ENCODE results near the gene ZBED3.
"Not testable (repeated sequence)": the region's sequence is repeated elsewhere in the genome, so short reads cannot be mapped to it uniquely, and the experiment has no call there.

Gene ZBED3, protein sequence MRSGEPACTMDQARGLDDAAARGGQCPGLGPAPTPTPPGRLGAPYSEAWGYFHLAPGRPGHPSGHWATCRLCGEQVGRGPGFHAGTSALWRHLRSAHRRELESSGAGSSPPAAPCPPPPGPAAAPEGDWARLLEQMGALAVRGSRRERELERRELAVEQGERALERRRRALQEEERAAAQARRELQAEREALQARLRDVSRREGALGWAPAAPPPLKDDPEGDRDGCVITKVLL

DNA sequence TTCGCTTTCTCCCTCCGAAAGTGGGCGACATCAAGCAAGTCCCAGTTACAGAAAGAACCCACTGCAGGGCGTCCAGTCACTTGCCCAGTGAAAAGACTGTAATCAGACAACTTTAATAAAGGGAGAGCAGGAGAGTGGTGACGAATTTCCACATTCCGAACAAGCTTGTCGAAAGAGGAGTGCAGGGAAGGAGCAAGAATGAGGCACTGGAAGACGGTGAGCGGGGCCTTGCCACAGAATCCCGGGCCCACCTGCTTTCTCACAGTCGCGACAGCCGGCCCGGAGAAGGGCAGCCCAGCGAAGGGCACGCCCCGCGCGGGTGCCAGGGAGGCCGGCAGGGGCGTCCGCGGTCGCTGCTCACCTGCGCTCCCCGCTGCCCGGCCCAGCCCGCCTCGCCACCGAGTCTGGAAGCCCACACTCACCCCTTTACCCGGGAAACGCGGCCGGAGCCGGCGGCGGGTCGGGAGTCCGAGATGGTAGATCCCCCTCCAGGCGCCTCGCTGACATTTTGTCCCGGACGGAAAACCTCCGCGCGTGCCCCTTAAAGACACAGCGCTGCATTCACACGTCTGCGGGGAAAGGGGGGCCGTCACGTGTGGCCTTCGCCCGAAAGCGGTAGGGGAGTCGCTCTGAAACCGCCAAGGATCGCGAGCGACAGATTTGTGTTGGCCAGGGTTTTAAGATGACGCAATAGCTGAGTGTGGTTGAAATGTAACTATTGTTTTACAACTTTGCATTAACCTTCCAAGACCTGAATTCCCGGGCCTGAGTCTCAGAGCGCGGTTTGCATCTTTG is at the start of gene ZBED3:
TSS of gene ZBED3 (minus strand) at position 597 of the 795 bp plus-strand sequence. CDS start 9,407 bp downstream, outside the sequence.
- intact Hi-C loops (cut with micrococcal nuclease), result loop anchor here (10.0 kb wide), 1 partner anchor 398 kb away; no protein-coding TSS in a partner anchor
- H3K27me3 Mint-ChIP-seq, result no peaks in the 10 kb centered on the region
- H3K4me3 Mint-ChIP-seq, result peak within 1 kb of the TSS; percentile 92
- peaks cover 32% of the 10 kb centered on the region for H3K36me3 Mint-ChIP-seq (ENCODE audit: low read depth)
- H3K9me3 Mint-ChIP-seq, result no peaks in the 10 kb centered on the region
- peak within 1 kb of the TSS; percentile 88 for H3K27ac Mint-ChIP-seq
- peaks cover 18% of the 10 kb centered on the region for H3K4me1 Mint-ChIP-seq (ENCODE audit: low read depth)

DNA sequence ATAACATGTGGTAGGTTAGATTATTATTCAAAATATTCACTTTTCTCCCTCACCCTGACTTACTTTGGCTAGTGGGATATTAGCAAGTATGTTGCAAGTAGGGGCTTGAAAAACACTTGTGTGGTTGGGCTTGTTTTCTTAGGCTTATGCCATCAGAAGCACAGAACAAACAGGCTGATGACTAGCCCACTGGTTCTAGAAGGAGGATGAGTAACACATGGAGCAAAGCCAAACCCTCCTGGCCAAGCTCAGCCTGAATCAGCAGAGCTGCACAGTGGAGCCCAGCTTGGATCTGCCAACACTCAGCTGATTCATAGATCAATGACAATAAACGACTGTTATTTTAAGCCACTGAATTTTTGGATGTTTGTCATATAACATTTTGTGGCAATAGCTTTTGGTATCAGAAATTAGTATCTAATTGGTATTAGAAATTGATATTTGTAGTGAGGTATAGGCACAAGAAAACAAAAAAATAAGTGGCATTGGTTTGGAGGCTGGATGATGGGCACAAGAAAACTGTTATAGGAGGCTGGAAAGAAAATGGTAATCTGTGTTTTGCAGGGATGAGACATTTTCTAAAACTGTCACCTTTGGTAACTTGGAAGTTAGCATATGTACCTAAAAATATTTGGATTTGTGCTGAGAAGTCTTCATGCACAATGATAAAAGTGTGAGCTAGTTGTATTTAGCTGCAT is 46.1 kb upstream of the ZBED3 start:
- no peak overlapping the region for H3K27ac Mint-ChIP-seq
- peaks cover 11% of the 10 kb centered on the region for H3K4me1 Mint-ChIP-seq (ENCODE audit: low read depth)
- H3K36me3 Mint-ChIP-seq (ENCODE audit: low read depth), result no peaks in the 10 kb centered on the region
- no peaks in the 10 kb centered on the region for H3K9me3 Mint-ChIP-seq
- no peaks in the 10 kb centered on the region for H3K27me3 Mint-ChIP-seq
- H3K4me3 Mint-ChIP-seq, result no peak overlapping the region
- intact Hi-C loops (cut with micrococcal nuclease), result no loop called here

DNA sequence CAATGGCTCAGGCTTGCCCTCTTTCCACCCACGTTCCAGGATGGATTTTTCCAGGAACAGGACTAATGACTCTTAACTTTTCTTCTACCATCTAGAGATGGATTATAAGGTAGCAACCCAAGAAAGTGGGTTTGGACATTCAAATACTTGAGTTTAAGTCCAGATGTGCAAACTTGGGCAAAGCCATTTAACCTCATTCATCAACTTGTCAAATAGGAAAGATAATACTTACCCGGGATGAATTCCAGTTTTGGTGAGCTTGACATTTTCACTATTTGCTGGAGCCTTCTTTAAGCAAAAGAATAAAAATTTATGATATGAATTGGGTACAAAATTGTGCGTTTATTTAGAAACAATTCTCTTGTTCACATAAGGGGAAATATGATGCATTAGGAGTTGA is 44.3 kb upstream of the ZBED3 start:
- Mint-ChIP-seq H3K27ac (no peak overlapping the region), H3K36me3 (ENCODE audit: low read depth) (no peaks in the 10 kb centered on the region), H3K9me3 (peaks cover 6% of the 10 kb centered on the region), H3K4me1 (ENCODE audit: low read depth) (peaks cover 9% of the 10 kb centered on the region), H3K27me3 (no peaks in the 10 kb centered on the region), H3K4me3 (no peak overlapping the region)
- intact Hi-C loops (cut with micrococcal nuclease), result no loop called here

DNA sequence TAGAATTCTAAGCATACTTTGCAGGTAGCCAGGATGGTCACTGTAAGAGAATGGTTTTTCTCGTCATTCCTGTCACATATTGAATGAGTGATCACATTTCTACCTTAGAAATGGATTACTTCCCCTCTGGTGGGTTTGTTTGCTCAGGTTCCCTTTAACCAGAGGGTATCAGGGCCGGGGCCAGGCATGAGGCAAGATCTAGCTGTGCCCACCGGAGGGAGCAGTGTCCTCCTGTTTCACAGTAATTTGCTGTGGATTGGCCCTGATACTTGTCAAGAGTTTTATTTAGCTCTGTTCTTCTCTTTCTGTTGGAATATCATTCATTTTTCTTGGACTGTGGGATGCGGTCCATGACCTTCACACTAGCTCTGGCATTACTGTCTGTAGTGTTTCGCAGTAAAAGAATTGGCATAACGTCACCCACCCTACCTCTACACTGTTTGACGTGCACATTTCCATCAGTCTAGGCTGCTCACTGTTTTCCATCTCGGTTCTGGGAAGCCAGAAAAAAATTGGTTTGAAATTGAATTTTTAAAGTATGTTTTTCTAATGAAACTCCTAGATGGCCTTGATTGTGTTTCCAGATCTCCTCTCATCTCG is 42.4 kb upstream of the ZBED3 start:
- intact Hi-C loops (cut with micrococcal nuclease), result no loop called here
- Mint-ChIP-seq H3K27ac (no peak overlapping the region), H3K4me1 (ENCODE audit: low read depth) (no peaks in the 10 kb centered on the region), H3K4me3 (no peak overlapping the region), H3K36me3 (ENCODE audit: low read depth) (no peaks in the 10 kb centered on the region), H3K27me3 (no peaks in the 10 kb centered on the region), H3K9me3 (peaks cover 6% of the 10 kb centered on the region)

DNA sequence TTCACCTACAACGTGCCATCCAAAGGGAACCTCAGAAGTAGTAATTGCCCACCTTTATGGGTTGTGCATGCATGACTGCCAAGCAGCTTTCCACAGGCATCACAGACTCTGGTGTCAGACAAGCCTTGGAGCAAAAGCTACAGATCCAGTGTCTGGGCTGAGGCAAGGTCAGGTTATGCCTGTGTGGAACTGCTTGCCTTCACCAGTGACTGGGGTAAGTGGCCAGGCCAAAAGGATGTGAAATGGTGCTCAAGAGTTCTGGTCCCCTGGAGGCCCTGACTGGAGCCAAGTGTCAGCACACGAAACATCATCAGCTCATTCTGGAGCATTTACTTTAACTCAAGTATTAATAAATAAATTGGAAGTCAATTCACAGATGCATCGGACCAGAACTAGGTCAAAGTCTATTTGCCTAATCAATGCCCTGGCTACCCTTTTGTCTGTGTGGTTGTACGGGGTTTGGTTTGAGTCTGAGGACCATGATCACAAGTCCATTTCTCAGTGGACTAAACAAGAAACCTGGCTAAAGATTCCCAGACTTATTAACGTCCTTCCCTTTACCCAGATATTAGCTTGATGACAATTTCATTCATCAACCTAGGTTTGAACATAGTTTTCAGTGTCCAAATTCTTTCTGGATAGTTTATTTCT is 41.5 kb upstream of the ZBED3 start:
- Mint-ChIP-seq H3K27me3 (no peaks in the 10 kb centered on the region), H3K27ac (no peak overlapping the region), H3K9me3 (peaks cover 6% of the 10 kb centered on the region), H3K4me1 (ENCODE audit: low read depth) (no peaks in the 10 kb centered on the region), H3K36me3 (ENCODE audit: low read depth) (no peaks in the 10 kb centered on the region), H3K4me3 (no peak overlapping the region)
- intact Hi-C loops (cut with micrococcal nuclease), result no loop called here

DNA sequence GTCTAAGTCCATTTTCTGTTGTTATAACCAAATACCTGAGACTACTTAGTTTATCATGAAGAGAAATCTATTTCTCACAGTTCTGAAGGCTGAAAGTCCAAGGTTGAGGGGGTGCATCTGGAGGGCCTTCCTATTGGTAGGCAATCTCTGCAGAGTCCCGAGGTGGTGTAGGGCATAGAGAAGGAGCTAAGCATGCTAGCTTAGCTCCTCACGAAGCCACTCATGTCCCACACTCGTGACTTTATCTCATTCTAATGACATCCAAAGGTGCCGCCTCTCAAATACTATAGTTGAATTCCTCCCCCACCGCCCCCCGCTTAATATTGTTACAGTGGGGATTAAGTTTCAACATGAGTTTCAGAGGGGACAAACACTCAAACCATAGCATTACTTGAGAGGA is 36.0 kb upstream of the ZBED3 start:
- no peaks in the 10 kb centered on the region for H3K27me3 Mint-ChIP-seq
- no peaks in the 10 kb centered on the region for H3K4me1 Mint-ChIP-seq (ENCODE audit: low read depth)
- peaks cover 6% of the 10 kb centered on the region for H3K9me3 Mint-ChIP-seq
- no peak overlapping the region for H3K27ac Mint-ChIP-seq
- no peaks in the 10 kb centered on the region for H3K36me3 Mint-ChIP-seq (ENCODE audit: low read depth)
- intact Hi-C loops (cut with micrococcal nuclease), result no loop called here
- no peak overlapping the region for H3K4me3 Mint-ChIP-seq

DNA sequence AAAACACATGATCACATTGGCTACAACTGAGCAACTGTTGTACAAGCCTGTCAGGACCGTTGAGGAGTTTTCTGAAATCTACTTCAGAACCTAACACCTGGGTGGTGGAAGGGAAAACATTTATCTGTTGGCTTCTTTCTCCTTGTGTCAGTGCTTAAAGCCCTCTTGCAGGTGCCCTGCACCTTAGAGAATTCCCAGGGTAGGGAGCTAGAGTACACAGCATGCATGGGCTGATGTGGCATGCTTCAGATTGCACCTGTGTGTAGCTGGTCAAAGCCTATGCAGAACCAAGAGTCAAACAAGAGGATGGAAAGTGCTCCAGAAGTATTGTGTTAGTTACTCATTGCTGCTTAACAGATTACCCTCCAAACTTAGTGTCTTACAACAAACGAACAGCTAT is 33.6 kb upstream of the ZBED3 start:
- intact Hi-C loops (cut with micrococcal nuclease), result no loop called here
- peaks cover 13% of the 10 kb centered on the region for H3K4me1 Mint-ChIP-seq (ENCODE audit: low read depth)
- H3K9me3 Mint-ChIP-seq, result no peaks in the 10 kb centered on the region
- no peak overlapping the region for H3K27ac Mint-ChIP-seq
- H3K36me3 Mint-ChIP-seq (ENCODE audit: low read depth), result no peaks in the 10 kb centered on the region
- H3K4me3 Mint-ChIP-seq, result no peak overlapping the region
- H3K27me3 Mint-ChIP-seq, result no peaks in the 10 kb centered on the region

DNA sequence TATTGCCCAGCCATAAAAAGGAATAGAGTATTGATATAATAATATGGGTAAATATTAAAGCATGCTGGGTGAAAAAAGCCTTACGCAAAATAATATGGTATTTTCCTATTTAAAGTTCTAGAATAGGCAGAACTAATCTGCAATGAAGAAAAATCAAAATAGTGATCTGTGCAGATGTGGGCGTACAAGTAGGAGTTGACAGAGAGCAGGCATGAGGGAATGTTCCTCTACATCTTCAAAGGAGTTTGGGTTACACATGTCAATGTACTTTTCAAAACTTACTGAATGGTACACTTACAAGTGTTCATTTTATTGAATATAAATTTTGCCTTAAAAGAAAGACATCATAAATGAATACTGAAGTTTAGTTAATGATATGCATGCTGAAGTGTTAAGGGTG is 33.0 kb upstream of the ZBED3 start:
- no peak overlapping the region for H3K27ac Mint-ChIP-seq
- no peak overlapping the region for H3K4me3 Mint-ChIP-seq
- peaks cover 13% of the 10 kb centered on the region for H3K4me1 Mint-ChIP-seq (ENCODE audit: low read depth)
- no peaks in the 10 kb centered on the region for H3K9me3 Mint-ChIP-seq
- H3K27me3 Mint-ChIP-seq, result no peaks in the 10 kb centered on the region
- no peaks in the 10 kb centered on the region for H3K36me3 Mint-ChIP-seq (ENCODE audit: low read depth)
- intact Hi-C loops (cut with micrococcal nuclease), result no loop called here

DNA sequence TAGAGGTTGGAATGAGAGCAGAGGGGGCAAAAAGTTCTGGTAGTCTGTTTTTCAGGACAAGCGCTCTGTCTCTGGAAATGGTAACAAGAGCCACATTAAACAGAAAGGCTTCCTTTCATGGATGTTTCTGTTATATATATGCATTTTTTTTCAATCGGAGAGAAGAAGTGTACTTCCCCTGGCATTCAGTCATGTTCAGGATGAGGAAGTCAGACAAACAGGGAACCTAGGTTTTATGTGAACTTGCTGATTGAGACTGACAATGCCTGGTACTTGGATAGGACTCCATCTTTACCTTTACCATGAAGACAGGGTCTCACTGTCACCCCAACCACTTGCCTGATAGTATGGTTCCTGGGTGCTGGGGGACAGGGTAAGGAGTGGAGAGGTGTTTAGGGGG is 30.1 kb upstream of the ZBED3 start:
- H3K36me3 Mint-ChIP-seq (ENCODE audit: low read depth), result no peaks in the 10 kb centered on the region
- no peaks in the 10 kb centered on the region for H3K27me3 Mint-ChIP-seq
- no peaks in the 10 kb centered on the region for H3K9me3 Mint-ChIP-seq
- H3K4me1 Mint-ChIP-seq (ENCODE audit: low read depth), result peaks cover 18% of the 10 kb centered on the region
- intact Hi-C loops (cut with micrococcal nuclease), result no loop called here
- H3K4me3 Mint-ChIP-seq, result no peak overlapping the region
- peak overlapping the region; percentile 59 for H3K27ac Mint-ChIP-seq

DNA sequence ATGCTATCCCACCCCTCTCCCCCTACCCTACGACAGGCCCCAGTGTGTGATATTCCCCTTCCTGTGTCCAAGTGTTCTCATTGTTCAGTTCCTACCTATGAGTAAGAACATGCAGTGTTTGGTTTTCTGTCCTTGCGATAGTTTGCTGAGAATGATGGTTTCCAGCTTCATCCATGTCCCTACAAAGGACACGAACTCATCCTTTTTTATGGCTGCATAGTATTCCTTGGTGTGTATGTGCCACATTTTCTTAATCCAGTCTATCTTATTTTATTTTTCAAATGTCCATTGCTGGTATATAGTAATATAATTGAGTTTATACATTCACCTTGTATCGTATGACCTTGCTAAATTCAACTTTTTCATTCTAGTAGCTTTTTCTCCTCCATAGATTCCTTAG is 19.9 kb upstream of the ZBED3 start:
- H3K27ac Mint-ChIP-seq; H3K4me3 Mint-ChIP-seq; H3K9me3 Mint-ChIP-seq; H3K36me3 Mint-ChIP-seq (ENCODE audit: low read depth); H3K4me1 Mint-ChIP-seq (ENCODE audit: low read depth); intact Hi-C loops (cut with micrococcal nuclease); H3K27me3 Mint-ChIP-seq: not testable (repeated sequence)

DNA sequence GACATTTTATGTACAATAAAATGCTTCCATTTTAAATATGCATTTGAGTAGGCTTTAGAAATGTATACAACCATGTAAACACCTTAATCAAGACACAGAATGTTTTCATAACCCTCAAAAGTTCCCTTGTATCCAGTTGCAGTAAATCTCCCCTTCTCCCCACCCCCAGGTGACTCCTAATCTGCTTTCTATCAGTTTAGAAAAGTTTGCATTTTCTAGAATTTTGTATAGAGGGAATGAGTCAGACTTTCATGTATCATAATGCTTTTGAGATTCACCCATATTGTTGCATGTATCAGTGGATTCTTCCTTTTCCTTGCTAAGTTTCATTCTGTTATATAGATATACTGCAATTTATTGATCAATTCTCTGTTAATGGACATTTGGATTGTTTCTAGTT is 17.7 kb upstream of the ZBED3 start:
- H3K36me3 Mint-ChIP-seq (ENCODE audit: low read depth), result peaks cover 5% of the 10 kb centered on the region
- no peaks in the 10 kb centered on the region for H3K4me1 Mint-ChIP-seq (ENCODE audit: low read depth)
- no peaks in the 10 kb centered on the region for H3K9me3 Mint-ChIP-seq
- no peak overlapping the region for H3K4me3 Mint-ChIP-seq
- H3K27ac Mint-ChIP-seq, result no peak overlapping the region
- no peaks in the 10 kb centered on the region for H3K27me3 Mint-ChIP-seq
- intact Hi-C loops (cut with micrococcal nuclease), result no loop called here

DNA sequence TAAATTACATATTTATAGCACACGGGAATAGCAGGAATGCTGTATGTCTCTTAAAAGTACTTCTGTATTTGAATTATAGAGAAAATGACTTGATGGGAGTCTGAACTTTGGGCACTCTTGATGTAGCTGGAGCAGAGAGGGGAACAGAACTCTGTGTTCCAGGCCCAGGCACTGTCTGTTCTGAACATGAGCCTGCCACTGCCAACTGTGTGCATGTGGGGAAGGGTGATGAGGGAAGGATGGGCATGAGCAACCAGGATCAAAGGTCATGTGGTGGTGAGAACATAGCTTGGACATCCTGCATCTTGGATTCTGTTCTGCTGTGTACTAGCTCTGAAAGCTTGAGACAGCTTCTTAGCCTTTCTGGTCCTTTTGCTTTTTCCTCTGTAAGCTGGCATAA is 16.4 kb upstream of the ZBED3 start:
- no peak overlapping the region for H3K27ac Mint-ChIP-seq
- H3K9me3 Mint-ChIP-seq, result no peaks in the 10 kb centered on the region
- no peak overlapping the region for H3K4me3 Mint-ChIP-seq
- peaks cover 9% of the 10 kb centered on the region for H3K36me3 Mint-ChIP-seq (ENCODE audit: low read depth)
- no peaks in the 10 kb centered on the region for H3K27me3 Mint-ChIP-seq
- intact Hi-C loops (cut with micrococcal nuclease), result no loop called here
- no peaks in the 10 kb centered on the region for H3K4me1 Mint-ChIP-seq (ENCODE audit: low read depth)

DNA sequence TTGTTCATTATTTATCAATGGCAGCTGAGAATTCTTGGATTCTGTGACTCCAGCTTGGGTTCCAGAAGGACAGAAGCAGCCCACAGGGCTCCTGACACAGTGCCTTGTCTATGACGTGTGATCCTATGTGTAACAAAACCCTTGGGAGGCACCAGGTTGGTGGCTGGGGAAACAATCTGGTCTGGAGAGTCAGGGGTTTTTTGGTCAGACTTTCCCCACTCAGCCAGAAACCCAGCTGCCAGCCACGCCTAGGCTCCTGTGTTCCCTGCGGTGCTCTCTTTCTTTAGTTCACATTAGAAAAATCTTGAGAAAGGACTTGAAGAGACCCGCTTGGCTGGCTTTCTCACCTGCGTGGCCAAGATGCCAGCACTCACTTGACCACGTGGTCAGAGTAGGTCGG is 15.5 kb upstream of the ZBED3 start:
- Mint-ChIP-seq H3K4me3 (no peak overlapping the region), H3K4me1 (ENCODE audit: low read depth) (no peaks in the 10 kb centered on the region), H3K9me3 (no peaks in the 10 kb centered on the region), H3K27me3 (no peaks in the 10 kb centered on the region), H3K36me3 (ENCODE audit: low read depth) (peaks cover 11% of the 10 kb centered on the region), H3K27ac (no peak overlapping the region)
- intact Hi-C loops (cut with micrococcal nuclease), result no loop called here

DNA sequence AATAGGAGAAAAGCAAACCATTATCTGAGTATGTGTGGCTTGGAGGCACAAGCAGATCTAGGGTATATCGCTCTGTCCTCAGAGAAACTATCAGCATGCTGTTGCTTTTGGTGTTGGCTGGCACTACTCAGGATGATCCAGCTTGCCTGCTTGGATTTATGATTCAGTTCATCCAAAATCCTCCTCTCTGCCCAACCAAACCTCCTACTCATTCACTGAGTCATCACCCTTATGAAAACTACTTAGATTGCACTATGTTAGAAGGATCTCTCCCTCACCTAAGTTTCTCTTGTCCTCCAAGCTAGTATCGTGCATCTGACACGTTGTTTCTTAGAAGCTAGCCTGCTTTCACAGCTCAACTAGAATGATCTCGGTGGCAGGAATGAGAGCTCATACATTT is 14.2 kb upstream of the ZBED3 start:
- peaks cover 11% of the 10 kb centered on the region for H3K36me3 Mint-ChIP-seq (ENCODE audit: low read depth)
- H3K27me3 Mint-ChIP-seq, result no peaks in the 10 kb centered on the region
- H3K4me1 Mint-ChIP-seq (ENCODE audit: low read depth), result no peaks in the 10 kb centered on the region
- H3K9me3 Mint-ChIP-seq, result no peaks in the 10 kb centered on the region
- intact Hi-C loops (cut with micrococcal nuclease), result no loop called here
- no peak overlapping the region for H3K4me3 Mint-ChIP-seq
- no peak overlapping the region for H3K27ac Mint-ChIP-seq
